Endothelial cell of hepatic sinusoid (primary cell): ENCODE results near the gene EPN2.
"Not testable (repeated sequence)": the region's sequence is repeated elsewhere in the genome, so short reads cannot be mapped to it uniquely, and the experiment has no call there.

Experiments
- in situ Hi-C: cut with HindIII; loops from 2 replicates; pipeline ENCODE4 v1.10.0; 2017; ENCODE audit warnings: low sequenced_read_pairs

The EPN2 gene

DNA sequence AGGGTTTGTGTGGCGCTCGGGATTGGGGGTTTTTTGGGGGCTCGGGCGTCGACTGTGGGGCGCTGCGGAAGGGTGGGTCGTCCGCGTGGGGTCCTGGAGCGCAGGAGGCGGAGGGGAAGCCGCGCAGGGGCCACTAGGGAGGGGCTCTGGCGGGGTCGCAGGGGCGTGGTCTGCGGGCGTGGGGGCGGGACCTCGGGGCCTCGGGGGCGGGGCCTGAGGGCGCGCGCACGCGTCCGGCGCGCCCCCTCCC lies at the start of gene EPN2:
EPN2 (plus strand) TSS at position 228 of the 250 bp plus-strand sequence. CDS start 45,754 bp downstream, outside the sequence.
- in situ Hi-C loops: not testable (repeated sequence)

GRCh38 chr17:19187883-19188869 lies 49.0 kb upstream of the EPN2 start:
- in situ Hi-C loops: not testable (repeated sequence)

DNA sequence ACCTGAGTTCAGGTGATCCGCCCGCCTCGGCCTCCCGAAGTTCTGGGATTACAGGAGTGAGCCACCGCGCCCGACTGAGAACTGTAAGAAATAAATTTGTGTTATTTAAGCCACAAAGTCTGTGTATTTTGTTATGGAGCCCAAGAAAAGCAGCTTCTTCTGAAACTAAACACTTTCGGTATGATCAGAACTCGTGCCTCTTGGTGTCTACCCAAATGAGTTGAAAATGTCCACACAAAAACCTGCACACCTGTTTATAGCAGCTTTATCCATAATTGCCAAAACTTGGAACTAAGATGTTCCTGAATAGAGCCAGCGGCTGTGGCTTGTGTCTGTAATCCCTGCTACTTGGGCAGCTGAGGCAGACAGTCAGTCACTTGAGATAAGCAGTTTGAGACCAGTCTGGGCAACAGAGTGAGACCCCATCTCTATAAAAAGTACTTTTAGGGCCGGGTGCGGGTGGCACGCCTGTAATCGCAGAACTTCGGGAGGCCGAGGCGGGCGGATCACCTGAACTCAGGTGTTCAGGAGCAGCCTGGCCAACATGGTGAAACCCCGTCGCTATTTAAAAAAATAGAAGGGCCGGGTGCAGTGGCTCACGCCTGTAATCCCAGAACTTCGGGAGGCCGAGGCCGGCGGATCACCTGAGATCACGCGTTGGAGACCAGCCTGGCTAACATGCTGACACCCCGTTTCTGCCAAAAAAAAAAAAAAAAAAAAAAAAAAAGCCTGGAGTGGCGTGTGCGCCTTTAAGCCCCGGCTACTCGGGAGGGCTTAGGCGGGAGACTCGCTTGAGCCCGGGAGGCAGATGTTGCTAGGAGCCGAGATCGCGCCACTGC lies 48.1 kb upstream of the EPN2 start:
- in situ Hi-C loops: not testable (repeated sequence)

DNA sequence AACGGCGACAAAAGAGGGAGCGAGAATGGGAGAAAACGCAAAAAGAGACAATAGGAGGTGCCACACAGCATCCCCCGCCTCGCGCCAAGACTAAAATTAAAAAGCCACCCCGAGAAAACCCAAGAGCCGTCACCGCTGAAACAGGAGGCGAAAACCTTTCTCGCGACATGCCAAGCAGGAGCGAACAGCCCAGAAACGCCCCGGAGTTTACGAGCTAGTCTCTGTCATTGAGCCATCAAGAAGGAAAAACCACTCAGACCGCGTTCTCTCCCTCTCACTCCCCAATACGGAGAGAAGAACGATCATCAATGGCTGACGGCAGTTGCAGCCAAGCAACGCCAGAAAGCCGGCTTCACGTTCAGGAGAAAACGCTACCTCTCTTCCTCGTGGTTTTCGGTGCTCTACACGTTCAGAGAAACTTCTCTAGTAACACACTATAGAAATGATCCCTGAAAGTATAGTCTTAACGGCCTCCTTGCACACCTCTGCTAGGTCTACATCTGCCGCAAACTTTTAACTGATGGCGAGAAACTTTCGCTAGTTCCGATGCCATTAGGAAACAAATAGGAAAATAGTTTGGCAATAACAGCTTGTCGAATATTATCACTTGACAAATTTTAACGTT lies 47.3 kb upstream of the EPN2 start:
- in situ Hi-C loops: not testable (repeated sequence)

GRCh38 chr17:19196382-19197204 lies 40.6 kb upstream of the EPN2 start:
- in situ Hi-C loops: not testable (repeated sequence)

GRCh38 chr17:19202448-19202847 lies 34.7 kb upstream of the EPN2 start:
- in situ Hi-C loops: not testable (repeated sequence)

GRCh38 chr17:19203429-19203828 lies 33.7 kb upstream of the EPN2 start:
- in situ Hi-C loops: not testable (repeated sequence)

DNA sequence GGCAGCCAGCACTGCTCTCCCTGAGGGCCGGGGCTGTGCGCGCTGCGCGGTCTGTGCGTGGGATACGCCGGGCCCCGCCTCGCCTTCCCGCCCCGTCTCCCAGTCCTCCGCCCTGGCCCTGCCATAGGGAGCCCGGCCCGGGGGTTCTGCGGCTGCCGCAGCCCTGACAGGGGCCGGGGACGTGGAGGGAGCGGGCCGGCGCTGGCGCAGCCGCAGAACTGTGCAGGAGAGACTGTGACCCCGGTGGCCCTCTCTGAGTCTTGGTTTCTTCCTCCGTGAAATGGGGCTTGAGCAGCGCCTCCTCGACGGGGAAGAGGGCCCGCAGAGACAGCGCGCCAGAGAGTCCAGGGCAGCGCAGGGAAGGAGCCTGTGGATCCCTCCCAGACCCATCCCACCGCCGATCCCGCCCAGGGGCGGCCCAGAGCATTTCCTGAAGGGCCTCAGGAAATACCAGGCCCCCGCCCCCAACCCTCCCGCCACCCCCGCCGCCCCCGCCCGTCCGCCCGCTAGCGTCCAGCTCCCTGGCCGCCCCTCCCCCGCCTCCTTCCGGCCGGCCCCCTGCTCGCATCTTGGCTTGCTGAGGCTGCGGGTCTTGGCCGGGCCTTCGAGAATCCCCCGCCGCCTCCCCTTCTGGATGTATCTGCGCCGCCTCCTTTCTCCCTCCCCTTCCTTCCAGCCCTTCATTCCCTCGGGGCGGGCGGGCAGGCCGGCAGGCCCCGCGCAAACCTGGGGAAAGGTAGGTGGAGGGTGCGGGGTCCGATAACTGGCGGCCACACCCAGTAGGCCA lies 21.9 kb upstream of the EPN2 start:
- in situ Hi-C loops: not testable (repeated sequence)

DNA sequence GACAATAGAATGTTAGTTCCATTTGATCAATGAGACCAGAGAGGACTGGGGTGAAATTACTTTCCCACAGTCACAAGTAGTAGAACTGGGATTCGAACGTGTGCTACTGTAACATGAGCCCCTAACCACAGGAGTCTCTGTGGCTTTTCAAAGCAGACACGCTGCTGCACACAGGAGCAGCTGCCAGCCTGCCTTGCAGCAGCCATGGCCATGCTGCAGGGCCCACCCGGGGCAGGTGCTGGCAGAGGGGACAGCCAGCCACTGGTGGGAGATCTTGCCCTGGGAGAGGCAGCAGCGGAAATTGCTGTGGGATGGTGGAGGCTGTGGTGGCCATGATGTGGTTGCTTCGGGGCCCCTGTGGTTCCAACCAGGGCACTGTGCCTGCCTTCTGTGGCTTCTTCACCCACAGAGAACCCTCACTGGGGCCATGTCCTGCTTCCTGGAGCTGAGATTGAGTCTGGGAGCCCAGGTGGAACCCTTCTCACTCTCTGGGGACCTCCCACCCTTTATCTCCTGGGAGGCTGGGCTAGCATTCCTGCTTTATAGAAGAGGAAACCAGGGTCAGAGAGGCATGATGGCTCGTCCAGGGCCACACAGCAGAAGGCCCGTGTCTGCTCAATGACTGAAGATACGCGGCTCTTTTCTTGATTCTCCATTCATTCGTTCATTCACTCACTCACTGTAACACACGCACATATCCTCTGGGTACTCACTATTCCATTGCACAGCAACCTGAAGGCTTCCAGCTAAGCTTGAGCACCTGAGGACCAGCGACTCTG lies 20.8 kb upstream of the EPN2 start:
- in situ Hi-C loops: not testable (repeated sequence)

DNA sequence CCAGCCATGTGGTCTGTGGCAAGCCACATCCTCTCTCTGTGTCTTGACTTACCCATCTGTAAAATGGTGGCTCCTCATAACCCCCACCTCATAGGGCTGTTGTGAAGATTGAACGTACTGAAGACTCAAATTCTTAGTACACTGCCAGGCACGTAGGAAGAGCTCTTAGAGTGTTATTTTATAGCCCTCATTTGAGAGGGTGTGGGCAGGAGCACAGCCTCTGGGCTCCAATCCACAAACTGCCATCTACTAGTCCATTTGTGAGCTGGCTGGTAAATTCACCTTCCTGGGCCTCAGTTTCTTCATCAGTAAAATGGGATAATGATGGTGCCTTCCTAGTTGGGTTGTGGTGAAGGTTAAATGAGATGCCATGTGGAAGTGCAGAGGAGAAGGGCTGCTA lies 18.3 kb upstream of the EPN2 start:
- in situ Hi-C loops: not testable (repeated sequence)

DNA sequence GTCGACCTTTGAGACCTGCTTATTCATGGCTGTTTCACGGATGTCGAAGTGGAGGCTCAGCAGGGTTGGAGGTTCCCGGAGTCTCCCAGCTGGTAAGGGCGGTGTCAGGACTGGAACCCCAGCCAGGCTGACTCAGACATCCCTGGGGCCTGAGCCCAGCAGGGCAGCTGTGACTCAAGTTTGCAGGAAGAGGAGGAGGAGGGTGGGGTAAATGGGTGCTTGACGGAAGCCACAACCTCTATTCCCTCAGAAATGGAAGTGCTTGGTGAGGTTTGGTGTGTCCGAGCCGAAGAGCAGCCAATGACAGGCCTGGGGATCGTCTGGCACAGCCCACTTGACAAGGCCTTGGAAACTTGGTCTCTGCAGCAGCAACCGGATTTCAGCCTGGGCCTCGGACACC lies 17.8 kb upstream of the EPN2 start:
- in situ Hi-C loops: not testable (repeated sequence)

DNA sequence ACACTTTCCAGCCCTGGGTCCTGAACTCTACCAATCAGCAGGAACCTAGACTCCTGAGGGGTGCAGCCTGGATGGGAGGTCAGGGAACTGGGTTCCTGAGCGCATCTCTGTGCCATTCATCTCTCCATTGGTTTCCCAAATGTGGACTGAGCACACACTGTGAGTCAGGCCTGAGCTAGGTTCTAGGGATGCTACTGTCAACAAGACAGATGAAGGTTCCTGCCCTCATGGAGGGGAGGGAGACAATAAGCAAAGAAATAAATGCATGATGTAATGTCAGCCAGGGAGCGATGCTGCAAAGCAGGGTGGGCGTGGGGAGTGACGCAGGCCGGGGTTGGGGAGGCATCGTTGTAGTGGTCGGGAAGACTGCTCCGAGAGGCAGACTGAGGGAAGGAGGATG lies 17.0 kb upstream of the EPN2 start:
- in situ Hi-C loops: not testable (repeated sequence)

DNA sequence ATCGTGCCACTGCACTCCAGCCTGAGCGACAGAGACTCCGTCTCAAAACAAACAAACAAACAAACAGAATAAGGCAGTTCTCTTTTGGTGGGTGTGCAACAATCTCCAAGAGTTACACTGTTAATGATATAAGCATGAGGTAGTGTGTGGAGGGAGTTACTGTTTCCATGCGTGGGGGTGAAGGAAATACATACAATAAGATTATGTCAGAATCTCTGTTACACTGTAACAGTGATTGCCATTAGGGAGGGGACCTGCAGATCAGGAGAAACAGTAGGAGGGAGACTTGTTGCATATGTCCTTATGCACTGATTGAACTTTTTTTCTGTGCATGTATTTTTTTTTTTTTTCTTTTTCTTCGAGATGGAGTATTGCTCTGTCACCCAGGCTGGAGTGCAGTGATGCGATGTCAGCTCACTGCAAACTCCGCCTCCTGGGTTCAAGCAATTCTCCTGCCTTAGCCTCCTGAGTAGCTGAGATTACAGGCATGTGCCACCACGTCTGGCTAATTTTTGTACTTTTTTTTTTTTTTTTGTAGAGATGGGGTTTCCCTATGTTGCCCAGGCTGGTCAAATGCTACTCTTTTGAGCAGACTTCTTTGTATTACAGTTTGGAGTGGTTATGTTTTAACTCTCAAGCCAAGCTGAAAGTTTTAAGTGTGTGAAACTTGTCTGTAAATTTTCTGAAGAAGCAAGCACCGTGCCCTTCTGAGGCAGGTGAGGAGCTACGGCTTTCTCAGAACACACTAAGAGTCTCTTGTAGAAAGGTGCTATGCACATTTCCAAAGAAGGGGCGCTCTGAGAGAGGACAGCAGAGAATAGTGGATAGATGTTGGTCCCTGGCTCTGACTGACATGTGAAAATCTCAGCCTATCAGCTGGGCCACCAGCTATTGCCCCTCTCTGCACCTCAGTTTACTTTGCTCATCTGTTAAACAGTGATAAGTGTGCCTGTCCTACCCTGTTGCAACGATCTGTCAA lies 10.3 kb upstream of the EPN2 start:
- in situ Hi-C loops: not testable (repeated sequence)

DNA sequence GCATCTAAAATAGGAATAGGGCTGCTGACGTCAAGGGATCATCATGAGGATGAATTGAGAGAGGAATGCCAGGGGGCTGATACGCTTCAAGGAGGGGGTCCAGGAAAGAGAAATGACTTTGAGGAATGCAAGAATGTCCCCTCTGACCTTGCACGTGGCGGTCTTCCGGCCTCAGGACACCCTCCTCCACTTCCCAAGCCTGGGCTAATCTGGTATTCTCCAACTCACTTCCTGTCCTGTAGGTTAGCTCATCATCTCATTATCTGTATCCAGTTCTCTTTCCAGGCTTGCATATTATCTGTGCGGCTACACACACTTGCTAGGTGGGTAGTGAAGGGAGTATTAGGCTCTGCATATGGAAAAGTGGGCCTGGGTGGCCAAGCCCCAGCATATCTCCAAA lies 2.5 kb upstream of the EPN2 start:
- in situ Hi-C loops: not testable (repeated sequence)

DNA sequence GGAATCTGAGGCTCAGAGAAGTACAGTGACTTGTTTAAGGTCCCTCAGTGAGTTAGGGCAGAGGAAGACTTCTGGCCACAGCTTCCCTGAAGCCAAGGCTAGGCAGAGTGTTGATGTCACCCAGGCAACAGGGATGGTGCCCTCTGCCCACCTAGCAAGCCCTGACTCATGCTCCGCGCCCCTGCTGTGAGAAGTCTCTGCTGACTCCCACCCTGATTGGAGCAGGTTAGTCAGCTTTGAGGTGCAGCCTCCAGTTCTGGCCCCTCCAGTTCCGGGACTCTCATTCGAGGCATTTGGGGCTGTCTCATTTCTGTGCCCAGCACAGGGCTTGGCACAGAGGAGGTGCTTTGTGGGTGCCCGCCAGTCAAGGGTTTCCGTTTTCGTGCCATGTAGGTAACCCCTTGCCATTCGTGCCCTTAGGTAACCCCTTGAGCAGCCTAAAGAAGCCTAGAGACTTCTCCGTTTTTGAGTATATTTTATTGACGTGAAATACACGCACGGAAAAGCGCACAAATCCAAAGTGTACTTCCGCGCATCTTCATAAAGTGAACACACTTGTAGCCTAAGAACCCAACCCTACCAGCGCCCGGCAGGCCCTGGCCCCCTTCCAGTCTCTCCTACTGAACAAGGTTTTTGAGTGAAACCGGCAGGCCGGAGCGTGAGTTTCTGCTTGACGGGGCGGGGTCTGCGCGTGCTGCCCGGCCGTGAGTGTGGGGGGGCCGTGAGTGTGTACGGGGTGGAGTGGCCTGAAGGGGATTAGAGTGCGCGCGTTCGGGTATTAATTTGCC lies 621 bp upstream of the EPN2 start:
- in situ Hi-C loops: not testable (repeated sequence)

- in situ Hi-C loops: no loop called here
Measured at GRCh38 chr17:19237389-19238166, 412 bp downstream of the EPN2 start.
